PC-9 (cell line): ENCODE data around the gene NADSYN1.

Source experiments
- CTCF ChIP-seq: fragments of 200-600 bp; sonication (generic); conservative IDR thresholded peaks from 2 replicates; pipeline ENCODE4 v1.6.1; 2017; ENCODE audit warnings: mixed run types, antibody characterized with exemption, mild to moderate bottlenecking, moderate library complexity
- EZH2 ChIP-seq: fragments of 200-600 bp; sonication (generic); IDR thresholded peaks from 2 replicates; pipeline ENCODE4 v1.8.0; 2017; ENCODE audit warnings: antibody characterized with exemption, low read depth

GRCh38 chr11:71429701-71430100, 23.3 kb upstream of the NADSYN1 start:
- TF ChIP-seq CTCF = no peak
- no peak for TF ChIP-seq EZH2
